GM21619 (cell line): Measurements from ENCODE around the gene RAVER1.
"Not testable (repeated sequence)": the region's sequence is repeated elsewhere in the genome, so short reads cannot be mapped to it uniquely, and the experiment has no call there.

Experiments used
- ATAC-seq: cut with Tn5 transposase; IDR thresholded peaks from one replicate; pipeline ENCODE4 v1.9.1; 2021; ENCODE audit not compliant: unreplicated experiment

The RAVER1 gene

DNA sequence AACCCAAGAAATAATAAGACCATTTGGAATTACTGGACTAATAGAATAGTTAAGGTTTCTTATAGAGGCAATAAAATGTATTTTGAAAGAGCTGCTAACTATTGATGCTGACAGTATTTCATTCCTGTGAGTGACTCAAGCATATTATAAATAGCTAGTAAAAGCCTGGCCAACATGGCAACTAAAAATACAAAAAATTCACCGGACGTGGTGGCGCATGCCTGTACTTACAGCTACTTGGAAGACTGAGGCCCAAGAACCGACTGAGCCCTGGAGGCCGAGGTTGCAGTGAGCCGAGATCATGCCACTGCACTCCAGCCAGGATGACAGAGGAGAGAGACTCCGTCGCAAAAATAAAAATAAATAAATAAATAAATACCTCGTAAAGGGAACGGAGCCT lies 11.5 kb upstream of the RAVER1 start:
- ATAC-seq = no peak

DNA sequence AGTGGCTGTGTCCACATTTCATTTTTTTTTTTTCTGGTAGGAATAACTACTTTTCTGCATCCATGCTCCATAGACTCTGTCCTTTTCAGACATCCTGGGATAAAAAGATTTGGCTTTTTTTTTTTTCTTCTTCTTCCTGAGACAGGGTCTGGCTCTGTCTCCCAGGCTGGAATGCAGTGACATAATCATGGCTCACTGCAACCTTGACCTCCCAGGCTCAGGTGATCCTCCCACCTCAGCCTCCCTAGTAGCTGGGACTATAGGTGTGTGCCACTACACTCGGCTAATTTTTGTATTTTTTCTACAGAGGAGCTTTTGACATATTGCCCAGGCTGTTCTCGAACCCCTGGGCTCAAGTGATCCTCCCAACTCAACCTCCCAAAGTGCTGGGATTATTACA lies 10.2 kb upstream of the RAVER1 start:
- ATAC-seq = no peak

DNA sequence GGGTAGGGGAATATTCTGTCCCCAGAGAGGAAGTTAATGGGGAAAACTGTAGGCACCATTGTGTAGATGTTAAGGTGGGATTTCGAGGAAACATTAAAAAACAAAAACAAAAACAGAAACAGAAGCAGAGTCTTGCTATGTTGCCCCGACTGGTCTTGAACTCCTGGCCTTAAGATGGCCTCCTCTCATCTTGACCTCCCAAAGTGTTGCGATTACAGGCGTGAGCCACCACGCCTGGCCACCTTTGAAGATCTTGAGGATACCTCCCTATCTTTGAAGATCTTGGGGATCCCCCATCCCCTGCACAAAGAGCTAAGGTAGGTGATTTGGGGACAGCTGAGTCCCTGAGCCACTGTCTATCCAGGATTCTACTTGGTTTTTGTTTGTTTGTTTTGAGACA lies 6.6 kb upstream of the RAVER1 start:
- ATAC-seq = no peak

DNA sequence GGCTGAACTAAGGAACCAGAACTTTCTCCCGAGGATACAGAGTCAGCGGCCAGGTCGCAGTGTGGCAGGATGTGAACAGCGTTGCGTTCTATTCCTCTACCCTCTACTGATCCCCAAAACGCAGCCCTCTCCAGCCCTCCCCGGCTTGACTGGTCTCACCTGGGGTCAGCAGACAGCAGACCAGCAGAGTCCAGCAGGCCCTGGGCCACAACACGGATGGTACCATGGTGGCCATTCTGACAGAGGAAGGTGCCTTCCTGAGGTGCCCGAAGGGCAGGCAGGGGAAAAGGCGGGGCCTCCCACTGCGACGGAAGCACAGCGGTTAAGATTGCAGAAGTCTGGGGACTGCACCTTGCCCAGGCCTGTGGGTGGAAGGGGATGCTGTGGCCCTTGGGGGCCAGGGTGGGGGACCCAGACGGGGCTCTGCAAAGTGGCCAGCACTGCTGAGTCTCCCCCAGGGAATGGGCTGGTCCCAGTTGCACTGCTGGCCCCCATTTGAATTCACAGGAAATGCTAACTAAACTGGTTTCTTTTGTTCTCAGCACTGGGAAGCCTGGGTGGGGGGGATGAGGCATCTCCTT lies 6.1 kb upstream of the RAVER1 start, which contains the start of gene ICAM3:
Gene ICAM3 (minus strand): TSS at position 245 of the 581 bp plus-strand sequence. CDS start 10 bp downstream, at position 235.
- ATAC-seq = peak; percentile 72

- ATAC-seq = peak; percentile 8
These were observed 5.6 kb upstream of the RAVER1 start for GRCh38 chr19:10338940-10339339.

- not testable (repeated sequence) for ATAC-seq
These were observed 3.4 kb upstream of the RAVER1 start for GRCh38 chr19:10336725-10337124.

DNA sequence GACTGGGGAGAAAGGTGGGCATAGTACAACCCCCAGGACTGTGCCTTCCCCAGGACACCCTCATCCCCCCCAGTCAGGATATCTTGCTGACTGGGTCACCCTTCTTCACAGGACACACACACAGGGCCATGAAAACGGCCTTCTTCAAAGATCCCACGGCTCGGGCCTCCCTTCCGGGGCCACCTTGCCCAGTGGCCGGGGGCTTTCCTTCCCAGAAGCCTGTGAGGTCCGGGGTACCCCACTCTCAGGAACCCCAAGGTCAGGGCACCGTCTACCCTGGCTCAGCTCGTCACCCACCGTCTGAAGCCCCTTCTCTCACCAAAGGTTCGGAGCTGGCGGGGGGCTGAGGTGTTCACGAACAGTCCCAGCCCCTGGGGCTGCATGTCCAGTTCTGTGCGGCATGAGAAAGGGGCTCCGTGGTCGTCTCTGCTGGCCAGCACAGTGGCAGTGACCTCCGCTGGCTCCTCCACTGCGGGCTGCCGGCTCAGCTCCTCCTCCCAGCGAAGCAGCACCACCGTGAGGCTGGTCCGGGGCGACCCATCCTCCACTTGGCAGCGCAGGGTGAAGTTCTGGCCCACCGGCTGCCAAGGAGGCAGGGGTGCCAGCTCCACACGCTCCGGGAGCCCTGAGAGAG lies 2.1 kb upstream of the RAVER1 start:
- no peak for ATAC-seq

DNA sequence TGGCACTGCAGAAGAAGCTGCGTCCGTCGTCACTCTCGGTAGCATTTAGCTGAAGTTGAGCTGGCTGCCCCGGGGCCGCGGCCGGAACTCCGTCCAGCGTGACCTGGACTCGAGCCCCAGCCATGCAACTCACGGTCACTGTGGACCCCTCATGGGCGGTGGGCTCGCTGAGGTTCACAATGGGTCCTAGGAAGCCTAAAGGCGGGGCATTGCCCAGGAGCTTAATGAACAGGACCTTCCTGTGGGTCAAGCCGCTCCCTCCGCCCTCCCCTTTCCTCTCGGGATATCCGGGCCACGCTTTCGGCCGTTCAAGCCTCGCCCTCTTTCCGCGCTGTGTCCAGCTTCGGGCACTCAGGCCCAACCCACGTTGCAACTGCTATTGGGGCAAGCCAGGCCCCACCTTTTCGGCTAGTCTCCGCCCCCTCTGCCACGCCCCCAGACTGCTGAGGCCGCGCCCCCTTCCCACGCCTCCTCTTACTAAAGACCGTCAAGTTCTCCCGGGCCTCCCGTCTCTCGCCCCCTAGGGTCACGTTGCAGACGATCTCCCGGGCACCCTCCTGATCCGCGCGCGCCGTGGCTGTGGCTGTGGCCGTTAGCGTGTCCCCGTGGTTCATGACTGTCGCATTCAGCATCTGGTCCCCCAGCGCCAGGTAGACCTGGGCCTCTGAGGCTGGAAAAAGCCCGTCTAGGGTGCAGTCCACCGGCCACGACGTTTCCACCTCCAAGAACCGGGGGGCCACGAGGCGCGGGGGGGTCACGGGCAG lies 1.4 kb upstream of the RAVER1 start:
- no peak for ATAC-seq

- ATAC-seq = no peak
These were observed 644 bp upstream of the RAVER1 start for GRCh38 chr19:10333758-10334587.

DNA sequence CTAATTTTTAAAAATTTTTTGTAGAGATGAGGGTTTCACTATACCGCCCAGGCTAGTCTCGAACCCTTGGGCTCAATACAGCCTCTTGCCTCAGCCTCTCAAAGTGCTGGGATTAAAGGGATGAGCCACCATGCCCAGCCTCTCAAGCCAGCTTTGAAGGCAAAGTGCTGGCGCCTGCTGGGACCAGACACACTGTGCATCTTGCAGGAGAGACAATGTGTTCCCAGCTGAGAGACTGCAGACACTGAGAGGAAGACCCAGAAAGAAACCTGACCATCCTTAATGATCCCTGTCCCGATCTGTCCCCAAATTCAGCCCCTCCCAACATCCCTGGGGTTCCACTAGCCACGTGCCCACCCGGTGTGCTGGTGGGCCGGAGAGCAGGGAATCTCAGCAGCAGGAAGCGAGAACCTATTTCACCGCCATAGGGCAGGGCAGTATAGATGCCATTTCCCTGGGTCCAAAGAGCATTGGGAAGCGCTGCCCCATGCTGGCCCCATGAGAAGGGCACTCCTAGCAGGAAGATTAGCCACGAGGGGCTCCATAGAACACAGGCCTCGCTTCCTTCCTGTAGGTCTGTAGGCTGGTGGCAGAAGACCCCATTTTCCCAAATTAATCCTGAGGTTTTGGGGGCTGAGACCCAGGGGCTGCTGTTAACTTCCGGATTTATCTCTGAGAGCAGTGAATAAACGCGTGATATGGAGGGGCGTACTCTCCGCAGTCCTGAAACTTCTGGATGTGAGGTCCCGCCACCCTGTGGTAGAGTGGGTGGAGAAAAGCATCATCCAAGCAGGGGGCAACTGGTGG lies 968 bp downstream of the RAVER1 start:
- no peak for ATAC-seq

DNA sequence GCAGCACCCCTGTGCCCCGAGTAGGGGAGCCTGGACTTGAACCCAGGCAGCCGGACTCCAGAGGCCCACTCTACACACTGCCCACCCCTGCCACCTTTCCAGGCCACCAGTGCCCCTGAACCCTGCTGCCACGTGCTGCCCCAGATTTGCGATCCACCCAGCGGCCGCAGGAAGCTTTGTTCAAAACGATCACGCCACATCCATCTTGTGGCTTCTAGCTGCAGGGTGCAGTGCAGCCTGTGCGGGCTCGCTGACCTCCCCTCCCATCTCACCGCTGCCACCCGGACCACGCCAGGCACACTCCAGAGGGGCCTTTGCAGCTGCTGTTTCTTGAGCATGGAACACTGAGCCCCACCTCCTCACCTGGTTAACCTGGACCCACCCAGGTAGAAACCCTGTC lies 3.8 kb downstream of the RAVER1 start:
- no peak for ATAC-seq

GRCh38 chr19:10328558-10329429 lies 4.5 kb downstream of the RAVER1 start:
- ATAC-seq = no peak

GRCh38 chr19:10327793-10328192 lies 5.5 kb downstream of the RAVER1 start:
- ATAC-seq = no peak

DNA sequence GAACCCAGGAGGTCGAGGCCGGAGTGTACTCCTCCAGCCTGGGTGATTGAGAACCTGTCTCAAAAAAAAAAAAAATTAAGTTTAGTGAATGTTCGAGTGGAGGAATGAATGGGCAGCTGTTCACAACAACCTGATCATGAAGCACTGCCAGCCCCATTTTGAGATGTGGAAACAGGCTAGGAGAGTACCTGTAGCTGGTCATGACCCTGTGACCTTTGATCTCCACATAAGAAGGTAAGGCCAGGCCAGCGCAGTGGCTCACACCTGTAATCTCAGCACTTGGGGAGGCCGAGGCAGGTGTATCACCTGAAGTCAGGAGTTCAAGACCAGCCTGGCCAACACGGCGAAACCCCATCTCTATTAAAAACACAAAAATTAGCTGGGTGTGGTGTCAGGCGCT lies 7.6 kb downstream of the RAVER1 start:
- ATAC-seq = no peak

DNA sequence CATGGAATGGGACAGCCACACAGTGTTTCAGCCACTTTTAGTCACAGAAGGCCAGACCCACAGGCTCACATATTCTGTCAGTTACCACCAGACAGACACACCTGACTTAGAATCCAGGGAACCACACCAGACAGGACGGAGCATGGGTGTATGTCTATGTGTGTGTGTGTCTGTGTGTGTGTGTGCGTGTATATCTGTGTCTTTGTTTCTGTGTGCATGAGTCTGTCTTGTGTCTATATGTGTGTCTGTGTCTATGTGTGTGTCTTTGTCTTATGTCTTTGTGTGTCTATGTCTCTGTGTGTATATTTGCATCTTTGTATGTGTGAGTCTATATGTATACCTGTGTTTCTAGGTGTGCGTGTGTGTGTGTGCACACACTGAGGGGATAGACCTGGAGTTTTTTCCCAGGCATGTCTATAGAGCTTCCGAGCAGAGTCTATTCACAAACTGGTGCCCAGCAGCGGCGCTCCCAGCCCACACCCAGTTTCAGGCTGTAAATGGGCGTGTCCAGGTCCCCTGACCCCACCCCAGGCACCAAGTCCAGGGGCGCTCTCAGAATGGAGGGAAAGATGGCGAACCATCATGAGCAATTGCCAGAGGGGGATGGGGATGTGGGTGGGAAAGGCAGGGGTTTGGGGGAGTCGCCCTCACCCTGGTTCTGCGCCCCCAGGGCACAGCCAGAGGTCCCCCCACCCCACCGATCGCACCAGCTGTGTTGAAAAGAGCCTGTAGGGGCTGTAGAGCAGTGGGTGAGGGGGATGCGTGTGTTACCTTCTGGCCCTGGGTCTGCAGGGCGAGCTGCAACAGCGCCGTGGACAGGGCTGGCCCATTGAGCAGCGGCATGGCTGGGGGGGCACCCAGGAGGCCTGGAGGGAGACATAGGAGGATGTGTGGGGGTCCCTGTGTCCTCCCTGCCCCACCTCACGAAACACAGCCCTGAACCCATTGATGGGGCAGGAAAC lies 11.2 kb downstream of the RAVER1 start:
- ATAC-seq = no peak

DNA sequence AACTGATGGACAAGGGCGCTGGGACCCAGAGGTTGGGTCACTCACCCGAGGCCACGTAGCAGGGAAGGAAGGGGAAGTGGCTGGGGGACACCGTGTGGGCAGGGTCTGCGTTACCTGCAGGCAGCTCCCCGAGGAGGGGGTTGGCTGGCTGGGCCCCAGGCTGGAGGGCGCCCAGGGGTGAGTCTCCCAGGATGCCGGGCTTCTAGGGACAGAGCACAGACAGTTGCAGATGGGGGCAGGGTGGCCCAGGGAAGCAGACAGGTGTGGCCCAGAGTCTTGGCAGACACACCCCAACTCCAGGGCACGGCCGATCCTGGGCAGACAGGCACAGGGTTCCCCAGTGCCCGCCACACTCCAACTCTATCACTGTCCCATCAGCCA lies 11.9 kb downstream of the RAVER1 start:
- no peak for ATAC-seq

- no peak for ATAC-seq
These were observed 12.5 kb downstream of the RAVER1 start for GRCh38 chr19:10320602-10321416.
